ENCODE data around the gene RNASE11.
"Not testable (repeated sequence)": the region's sequence is repeated elsewhere in the genome, so short reads cannot be mapped to it uniquely, and the experiment has no call there.

The RNASE11 gene

DNA sequence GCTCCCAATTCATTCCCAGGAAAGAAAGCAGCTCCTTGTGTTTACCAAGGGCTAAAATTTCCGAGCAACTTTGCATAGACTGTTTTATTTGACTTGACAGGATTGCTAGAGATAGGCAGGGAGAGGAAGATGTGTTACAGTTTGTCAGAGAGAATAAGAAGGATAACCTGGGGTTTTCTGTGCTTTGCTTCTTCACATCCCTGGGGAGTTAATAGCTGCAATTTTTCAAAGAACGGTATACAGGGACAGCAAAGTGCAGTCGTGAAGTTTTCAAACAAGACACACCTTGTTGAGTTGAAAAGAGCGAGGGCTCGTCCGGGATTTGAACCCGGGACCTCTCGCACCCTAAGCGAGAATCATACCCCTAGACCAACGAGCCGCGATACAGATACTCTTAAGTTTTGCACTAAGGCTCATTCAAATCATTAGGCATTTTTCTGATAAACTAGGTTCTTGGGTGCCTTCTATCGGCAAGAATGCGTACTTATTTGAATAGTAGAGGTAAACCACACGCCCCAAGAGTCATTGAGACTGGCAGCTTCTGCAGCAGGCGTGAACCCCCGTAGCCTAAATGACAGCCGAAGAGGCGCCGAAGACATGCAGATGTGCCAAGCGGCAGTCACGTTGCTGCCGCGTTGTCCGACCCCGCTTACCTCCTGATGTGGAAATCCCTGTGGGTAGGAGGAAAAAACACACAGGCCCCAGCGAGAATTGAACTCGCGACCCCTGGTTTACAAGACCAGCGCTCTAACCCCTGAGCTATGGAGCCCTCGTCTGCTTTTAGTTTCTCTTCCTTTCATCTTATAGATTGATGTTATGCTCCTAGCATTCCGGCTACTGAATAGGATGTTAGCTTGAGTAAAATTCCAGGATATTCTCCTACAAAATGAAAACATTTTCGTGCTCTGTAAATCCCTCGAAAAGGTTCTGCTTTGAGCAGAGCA, 25.6 kb upstream of the RNASE11 start:
- peak; percentile 98 for DNase-seq

DNA sequence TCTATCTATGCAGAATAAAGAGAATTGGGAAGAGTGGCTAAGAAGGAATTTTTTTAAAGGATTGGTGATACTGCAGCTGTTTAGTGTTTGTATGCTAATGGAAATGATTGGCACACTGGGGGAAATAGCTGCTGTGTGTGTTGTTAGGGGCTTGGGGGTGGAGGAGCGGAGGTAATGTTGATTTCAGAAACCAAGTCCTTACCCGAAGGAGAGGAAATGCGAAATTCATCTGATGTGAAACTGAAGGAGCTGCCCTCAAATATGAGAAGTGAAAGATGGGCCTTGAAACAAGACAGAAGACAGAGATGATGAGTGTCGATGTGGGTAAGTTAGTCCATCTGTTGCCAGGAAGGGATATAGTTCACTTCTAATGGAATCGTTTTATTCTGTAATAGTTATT, 24.6 kb upstream of the RNASE11 start:
- no peak for DNase-seq

DNA sequence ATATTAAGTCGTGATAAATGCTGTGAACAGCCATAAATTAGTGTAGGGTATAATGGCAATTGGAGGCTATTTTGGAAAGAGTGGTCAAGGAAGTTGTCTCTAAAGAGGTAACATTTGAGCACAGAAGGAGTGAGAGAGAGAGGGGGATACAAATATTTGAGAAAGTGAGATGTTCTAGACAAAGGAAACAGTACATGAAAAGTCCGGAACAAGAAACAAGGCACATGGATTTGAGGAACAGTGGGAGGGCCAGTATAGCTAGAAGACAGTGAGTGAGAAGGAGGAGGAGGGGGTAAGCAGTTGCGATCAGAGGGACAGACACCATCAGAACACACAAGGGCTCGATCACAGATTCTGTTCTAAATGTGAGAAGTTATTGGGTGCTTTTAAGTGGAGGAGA, 23.5 kb upstream of the RNASE11 start:
- no peak for DNase-seq

DNA sequence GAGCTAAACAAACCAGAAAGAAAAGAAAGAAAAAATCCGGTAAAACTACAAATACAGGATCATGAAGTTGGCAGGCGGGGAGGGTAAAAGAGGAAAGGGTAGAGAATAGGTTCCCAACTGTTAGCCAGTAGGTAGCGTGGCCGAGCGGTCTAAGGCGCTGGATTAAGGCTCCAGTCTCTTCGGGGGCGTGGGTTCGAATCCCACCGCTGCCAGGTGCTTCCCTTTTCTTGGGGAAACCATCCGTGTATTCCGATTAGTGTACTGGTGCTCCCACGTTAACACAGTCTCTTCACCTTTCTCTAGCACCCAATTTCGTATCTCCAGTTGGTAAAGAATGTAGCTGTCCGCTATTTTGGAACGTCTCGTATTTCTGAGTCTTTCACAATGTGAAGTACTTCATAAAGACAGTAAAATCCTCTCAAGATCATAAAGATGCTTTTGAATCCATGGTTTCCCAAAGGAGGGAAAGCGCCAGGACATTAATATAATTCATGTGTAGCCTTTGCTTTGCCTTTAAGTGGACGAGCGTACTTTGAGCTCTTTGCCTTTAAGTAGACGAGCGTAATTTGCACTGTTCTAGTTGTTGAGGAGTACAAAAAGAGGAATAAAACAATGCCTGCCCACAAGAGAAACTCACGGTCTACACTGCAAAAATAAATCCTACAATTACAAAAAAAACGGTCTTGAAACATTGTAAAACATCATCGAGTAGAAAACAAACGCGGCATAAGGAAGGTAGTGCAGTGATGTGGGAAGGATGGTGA, 22.4 kb upstream of the RNASE11 start:
- DNase-seq, result peak; percentile 85

DNA sequence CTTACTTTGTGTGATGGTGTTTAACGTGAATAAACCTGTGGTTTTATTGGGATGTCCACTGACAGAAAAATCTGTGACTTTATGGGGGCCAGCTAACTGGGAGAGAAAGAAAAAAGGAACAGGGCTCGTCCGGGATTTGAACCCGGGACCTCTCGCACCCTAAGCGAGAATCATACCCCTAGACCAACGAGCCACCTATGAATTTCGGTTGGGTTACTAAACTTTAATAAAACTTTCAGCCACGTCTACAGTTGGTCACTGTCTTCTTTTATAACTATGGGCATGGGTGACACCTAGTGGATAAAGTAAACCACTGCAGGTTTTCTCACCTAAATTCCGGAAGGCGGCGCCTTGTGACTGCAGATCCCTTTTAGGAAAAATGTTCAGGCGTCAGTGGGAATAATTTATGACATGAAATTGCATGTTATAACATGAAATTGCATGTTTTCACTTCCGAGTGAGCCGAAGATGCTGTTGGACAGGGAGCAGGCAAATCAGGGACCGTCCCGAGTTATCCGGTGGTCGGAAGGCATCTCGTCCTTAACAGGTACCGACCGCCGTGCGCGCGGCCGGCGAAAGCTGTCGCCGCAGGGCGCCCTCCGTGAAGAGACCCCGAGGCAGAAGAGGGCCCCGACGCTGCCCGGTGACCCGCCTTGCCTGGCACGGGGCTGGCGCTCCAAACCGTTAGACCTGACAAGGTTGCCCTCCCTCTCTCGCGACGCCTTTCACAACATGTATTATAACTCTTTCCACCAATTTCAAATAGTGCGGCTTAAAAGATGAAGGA, 21.6 kb upstream of the RNASE11 start:
- peak; percentile 97 for DNase-seq

DNA sequence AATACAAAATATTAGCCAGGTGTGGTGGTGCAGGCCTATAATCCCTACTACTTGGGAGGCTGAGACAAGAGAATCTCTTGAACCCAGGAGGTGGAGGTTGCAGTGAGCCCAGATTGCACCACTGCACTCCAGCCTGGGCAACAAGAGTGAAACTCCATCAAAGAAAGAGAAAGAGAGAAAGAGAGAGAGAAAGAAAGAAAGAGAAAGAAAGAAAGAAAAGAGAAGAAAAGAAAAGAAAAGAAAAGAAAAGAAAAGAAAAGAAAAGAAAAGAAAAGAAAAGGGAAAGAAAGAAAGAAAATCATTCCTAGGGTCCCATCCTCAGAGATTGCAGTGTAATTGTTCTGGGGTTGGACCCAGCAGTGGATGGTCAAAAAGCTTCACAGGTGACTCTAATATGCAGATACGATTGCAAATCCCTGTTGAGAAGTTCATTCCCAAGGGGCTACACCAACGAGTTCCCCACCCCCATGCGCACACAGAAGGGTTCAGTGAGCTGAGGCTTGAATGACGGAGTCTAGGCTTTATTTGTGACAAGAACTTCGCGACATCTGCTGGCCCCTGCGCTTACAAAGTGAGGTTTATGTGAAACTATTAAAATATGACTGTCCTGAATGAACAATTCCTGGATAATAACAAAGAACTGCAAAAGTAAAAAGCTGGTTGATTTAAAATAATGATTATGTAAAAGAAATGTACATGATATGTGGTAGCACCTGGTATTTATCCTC, 20.7 kb upstream of the RNASE11 start:
- no peak for DNase-seq

DNA sequence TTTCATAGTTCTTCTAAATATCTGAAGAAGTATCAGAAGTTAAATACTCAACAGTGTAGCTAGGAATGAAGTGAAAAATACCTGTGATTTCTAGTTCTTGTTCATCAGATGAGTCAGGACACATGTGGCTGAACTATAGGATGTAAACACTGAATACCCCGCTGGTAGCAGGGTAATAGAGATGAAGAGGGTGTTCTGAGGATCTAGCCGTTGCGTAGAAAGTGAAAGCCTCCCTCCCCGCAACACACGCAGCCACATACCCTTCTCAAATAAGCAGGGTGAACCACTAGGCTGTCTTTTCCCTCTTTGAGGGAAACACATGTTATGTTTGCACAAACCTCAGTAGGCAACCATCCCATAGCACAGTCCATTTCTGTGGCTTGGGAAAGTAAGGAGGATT, 19.8 kb upstream of the RNASE11 start:
- DNase-seq, result no peak

DNA sequence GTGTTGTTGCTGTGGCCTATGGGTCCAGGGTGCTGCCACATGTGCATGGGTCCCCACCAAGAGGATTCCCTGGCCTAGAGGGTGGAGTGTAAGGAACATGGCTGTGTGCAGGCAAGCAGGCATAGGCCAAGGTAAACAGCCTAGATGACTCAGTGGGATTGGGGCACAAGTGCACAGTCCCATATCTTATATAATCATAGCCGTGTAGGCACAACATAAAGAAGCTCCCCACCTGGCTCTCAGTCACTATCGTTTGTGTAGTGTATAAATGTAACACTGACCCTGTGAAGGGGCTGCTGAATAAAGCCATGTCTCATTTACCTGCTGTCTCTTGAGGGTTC, 19.1 kb upstream of the RNASE11 start:
- DNase-seq, result no peak

DNA sequence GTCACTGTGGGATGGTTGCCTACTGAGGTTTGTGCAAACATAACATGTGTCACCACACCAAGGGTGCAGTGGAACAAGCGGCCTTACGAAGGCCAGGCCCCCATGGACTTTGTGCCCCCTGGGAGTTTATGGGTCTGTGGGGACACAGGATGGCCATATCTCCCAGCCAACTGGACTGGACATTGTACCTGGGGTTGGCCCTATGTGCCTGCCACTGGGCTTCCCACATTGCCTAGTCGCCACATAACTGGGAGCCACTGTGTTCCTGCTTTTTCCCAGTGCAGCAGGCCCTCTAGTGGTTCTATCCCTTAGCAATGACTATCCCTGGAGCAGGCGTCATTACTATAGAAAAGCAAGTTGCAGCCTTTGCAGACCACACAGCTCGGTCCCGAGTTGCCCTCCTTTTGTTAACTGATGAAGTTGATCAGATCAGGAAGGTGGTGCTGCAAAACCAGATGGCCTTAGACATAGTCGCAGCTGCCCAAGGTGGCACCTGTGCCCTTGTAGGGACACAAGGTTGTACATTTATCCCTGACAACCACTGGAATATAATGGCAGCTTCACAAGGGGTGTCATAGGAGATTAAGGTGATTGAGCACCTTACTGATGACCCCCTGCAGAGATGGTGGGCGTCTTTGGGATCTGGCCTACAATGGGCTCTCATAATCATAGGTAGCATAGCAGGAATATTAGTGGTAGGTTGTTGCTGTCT, 18.5 kb upstream of the RNASE11 start:
- DNase-seq, result peak; percentile 51

DNA sequence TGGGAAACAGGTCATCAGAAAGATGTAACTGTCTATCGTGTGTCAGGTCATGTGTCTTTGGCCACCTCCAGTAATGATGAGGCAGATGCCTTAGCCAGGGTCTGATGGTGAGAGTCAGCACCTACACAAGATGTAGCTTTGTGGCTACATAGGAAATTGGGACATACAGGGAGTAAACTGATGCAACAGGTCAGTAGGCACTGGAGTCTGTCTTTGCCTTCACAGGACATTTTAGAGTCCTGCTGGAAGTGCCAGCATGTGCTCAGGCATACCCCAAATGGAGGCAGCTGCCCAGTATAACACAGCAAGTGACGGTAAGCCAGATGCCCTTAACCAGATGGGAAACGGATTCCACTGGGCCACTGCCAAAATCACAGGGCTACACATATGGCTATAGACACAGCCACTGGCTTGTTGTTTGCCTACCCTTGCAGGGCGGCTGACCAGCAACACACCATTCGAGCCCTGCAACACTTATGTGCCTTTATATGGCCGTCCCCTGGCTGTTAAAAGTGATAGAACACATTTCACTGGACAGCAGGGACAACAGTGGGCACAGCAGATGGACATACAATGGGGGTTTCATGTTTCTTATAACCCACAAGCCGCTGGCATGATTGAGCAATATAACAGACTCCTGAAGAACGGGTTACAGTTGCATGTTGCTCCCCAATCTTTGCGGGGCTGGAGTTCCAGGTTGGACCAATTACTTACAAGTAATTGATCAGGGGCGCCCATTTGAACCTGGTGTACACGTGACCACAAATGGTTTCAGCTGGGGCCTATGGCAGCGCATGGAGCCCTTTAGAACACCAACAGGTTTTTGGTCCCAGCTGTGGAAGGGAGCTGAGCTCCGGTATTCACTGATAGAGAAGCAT, 16.3 kb upstream of the RNASE11 start:
- DNase-seq, result peak; percentile 91

DNA sequence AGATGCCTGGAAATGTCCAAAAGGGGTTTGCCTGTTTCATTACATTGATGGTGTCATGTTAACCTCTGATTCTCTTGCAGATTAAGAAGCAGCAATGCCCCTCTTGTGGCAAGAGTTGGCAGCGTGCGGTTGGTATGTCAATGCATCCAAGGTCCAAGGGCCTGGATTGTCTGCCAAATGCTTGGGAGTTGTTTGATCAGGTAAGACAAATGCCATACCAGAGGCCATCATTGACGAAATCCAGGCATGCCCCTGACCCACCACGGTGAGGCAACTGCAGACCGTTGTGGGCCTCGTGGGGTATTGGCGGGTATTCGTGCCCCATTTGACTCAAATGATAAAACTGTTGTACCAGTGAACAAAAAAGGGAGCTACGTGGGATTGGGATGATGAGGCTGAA, 14.8 kb upstream of the RNASE11 start:
- no peak for DNase-seq

DNA sequence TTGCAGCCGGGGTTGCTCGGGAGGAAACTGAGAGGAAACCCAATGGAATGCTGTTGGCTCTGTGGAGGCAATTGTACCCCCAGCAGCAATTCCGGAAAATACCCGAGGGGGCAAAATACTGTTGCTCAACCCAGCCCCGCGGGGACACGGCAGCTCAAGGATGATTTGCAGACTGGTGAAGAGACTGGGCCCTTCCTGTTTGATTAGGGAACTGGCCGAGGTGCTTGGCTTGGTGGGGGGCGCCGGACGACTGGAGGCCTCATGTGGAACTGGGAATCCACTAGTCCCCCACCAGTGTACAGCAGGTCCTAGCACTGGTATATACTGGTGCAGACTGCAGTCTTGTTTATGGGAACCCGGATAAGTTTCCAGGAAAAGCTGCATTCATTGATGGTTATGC, 13.7 kb upstream of the RNASE11 start:
- DNase-seq, result no peak

DNA sequence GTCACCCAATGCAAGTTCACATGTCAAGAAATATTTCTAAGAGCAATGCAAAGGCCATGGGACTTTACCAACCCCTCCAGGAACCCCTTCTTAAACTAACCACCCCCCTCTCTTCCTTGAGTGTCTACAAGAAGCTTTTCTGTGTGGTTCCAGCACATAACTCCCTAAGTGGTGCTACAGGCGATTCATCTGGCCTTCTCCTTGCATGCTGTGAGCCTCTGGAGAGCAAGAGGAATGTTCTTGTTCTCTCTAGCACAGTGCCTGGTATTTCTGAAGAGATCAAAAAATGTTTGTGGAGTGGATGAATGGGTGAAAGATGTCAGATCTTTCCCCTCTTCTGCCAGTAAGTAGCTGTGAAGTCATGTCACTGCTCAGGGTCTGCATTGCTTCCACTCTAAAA, 9.3 kb upstream of the RNASE11 start:
- DNase-seq, result no peak

DNA sequence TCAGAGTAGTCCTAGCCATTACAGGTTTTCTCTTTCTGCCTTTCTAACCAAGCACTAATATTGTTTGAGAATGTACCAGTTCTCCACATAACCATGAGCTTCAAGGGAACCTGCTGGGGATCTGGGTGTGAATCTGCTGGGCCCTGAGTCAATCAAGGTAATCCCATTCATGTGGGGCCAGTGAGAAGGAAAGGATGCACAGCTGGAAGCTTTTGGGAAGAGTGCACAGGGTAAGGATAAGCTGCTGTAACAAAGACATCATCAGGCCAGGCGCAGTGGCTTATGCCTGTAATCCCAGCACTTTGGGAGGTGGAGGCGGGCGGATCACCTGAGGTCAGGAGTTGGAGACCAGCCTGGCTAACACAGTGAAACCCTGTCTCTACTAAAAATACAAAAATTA, 7.9 kb upstream of the RNASE11 start:
- not testable (repeated sequence) for DNase-seq

DNA sequence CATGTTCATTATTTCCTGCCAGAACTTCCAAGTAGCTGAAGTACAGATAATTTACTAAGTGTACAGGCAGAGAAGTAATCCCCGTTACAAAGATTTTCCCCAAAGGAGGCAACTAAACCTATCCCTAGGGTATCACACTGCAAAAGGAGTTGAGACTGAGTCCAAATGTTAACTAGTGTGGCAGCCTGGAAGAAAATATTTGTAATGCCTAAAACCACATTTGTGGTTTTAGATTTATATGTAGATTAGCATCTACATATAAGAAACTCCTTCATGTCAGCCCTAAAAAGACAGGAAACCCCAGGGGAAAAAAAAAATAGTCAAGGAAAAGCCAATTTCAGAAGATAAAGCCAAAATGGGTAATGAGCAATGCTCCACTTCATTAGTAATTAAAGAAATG, 4.8 kb upstream of the RNASE11 start:
- no peak for DNase-seq

DNA sequence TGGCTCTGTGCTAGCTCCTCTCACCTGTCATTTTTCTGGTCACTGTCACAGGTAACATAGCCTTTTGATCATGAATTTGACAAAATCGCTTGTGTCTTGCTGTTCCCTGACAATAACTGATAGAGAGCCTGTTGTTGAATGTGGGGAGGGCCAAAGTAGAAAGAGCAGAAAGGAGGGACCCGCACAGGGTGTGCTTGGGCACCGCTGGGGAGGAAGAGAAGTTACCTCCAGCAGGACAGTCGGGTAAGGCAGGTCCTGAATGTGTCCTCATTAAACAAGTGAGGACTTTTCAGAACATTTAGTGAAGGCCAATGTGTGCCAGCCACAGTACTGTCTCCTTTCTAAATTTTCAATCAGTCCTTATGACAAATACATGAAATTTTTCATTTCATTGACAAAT, 3.4 kb upstream of the RNASE11 start, which contains the start of gene RNASE12:
Gene RNASE12 (minus strand): TSS at position 142 of the 400 bp plus-strand sequence. CDS start 653 bp downstream, outside the sequence.
- no peak for DNase-seq

DNA sequence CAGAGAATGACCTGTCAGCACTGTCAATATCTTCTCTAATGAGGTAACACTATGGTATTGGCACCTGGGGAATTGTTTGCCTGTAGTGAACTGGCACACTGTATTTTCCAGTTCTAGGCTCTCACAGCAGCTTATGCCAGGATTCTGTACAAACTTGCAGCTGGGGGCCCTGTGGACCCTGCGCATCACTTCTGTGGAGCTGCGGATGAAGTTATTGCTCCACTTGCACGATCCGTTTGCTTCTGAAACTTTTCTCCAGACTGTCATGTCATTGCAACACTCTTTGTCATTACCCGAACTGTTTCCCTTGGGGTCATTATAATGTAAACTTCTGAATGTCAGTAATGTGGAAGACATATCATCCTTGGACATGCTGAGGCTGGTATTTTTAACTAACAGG, 3.9 kb downstream of the RNASE11 start:
- no peak for DNase-seq

DNA sequence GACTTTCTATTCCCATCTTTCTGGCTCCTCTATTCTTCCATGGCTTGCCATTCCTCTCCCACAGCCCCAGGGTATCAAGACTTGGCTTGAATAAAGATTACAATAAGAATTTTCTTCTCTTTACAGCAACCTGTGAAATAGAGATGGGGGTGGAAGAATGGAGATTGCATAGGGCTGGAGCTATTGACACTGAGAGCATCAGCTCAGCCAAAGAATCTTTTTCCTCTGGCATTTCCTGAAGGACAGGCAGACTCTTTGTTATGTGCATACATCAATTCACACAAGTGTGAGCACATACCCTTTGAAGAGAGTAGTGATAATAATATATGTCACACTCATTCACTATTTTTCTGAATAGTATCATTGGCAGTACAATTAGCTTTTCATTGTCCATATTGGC, 4.7 kb downstream of the RNASE11 start:
- no peak for DNase-seq

DNA sequence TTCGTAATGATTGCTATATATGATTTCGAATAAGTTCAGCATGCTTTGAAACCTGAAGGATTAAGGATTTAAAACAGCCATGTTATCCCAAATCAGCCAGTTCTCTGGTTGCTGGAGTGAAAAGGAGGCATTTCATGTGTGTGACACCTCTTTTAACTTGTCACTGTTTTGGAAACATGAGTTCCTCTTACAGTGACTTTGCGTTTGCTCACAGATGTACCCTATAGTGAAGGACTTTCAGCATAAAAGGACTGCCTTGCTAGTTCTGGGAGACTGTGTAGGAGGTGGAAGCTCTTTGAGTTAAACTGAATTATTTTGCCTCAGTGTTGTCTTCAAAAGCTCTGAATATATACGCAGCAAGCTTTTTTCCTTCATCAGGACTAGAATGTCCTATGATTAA, 7.6 kb downstream of the RNASE11 start:
- no peak for DNase-seq

DNA sequence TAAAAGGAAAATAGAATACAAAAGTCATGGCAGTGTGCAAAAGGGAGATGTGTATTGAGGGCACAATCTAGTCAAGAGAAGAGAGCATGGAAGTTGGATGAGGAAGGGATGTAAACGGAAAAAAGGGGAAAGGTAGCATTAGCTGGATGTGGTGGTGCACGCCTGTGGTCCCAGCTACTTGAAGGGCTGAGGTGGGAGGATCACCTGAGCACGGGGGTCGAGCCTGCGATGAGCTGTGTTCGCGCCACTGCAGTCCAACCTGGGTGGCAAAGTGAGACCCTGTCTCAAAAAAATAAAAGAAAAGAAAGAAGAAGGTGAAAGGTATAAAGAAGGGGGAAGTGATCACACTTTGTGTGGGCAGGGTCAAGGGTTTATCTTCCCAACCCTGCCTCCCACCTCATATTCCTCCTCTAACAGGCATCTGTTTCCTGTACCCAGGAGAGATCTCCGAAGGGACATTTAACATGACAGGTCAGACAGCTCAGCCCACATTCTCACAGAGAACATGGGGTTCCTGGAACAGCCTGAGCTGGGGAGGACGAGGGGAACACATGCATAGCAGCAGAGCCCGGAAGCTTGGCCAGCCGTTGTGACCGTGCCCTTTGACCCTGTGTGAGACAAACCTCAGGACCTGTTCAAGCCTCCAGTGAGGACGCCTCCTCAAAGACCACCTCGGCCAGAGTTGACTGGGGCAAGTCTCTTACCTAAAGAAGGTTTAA, 8.9 kb downstream of the RNASE11 start:
- DNase-seq, result no peak
